Non-pigmented ciliary epithelial cell (primary cell): ENCODE measurements around the gene NIP7.
"Not testable (repeated sequence)": the region's sequence is repeated elsewhere in the genome, so short reads cannot be mapped to it uniquely, and the experiment has no call there.

Experiments
- DNase-seq: peaks from one replicate; pipeline ENCODE4 v3.0.0-alpha.2; 2010; ENCODE audit warnings: low read depth

Gene NIP7

GRCh38 chr16:69345923-69346322, 6.4 kb downstream of the NIP7 start:
- DNase-seq, result no peak

GRCh38 chr16:69346683-69347082, 7.1 kb downstream of the NIP7 start:
- DNase-seq, result no peak

DNA sequence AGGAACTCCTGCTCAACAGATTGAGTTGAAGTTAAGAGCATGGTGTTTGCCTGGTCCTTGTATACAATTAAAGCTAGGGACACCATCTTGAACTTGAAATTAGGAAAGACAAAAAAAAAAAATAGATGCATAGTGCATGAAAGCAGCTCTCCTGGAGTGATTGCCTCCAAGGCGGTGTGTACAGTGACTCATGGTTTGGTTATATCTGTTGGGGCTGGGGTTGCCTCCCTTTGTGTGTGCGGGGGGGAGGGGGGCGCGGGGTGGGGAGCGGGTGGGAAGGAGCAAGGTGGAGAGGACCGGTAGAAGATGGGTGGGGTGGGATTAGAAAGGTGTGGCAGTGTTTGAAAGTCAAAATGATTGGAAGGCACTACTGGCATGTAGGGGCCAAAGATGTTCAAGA, 8.7 kb downstream of the NIP7 start:
- DNase-seq, result no peak

- no peak for DNase-seq
Observed at GRCh38 chr16:69349536-69349935, 10.0 kb downstream of the NIP7 start.

GRCh38 chr16:69350536-69351133, 11.1 kb downstream of the NIP7 start:
- no peak for DNase-seq

DNA sequence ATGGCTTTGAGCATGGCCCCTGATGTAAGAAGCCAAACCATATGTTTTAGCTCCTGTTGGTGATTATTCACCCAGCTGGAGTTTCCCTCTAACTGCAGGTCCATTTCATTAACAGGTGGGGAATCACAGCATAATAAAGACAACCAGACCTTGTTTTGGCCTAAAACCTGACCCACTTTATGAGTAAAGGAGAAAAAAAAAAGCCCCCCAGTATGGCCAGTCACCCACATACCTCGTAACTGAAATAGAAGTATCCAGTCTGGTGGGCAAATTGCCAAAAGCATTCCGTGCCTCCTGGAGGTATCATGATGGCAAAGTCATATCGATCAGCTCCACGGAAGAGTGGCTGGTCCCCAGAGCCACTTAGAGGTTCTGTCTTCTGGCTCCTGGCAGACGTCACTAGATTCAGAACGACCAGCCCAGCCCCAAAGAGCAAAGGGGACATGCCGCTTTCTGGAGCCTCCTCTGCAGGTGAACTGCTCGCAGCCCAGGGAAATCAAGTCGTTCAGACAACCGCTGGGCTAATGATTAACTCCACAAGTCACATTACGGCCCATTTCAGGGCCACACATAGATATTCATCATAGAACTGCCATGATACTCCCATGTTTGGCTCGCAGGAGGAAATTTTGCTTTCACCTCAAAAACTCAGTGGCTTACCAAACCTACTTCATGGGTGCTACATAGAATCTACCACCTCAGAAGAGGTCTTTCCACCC, 11.9 kb downstream of the NIP7 start, which contains the start of gene TMED6:
TMED6 (minus strand) TSS at position 478 of the 719 bp plus-strand sequence; CDS start at position 445, 33 bp downstream.
- no peak for DNase-seq

DNA sequence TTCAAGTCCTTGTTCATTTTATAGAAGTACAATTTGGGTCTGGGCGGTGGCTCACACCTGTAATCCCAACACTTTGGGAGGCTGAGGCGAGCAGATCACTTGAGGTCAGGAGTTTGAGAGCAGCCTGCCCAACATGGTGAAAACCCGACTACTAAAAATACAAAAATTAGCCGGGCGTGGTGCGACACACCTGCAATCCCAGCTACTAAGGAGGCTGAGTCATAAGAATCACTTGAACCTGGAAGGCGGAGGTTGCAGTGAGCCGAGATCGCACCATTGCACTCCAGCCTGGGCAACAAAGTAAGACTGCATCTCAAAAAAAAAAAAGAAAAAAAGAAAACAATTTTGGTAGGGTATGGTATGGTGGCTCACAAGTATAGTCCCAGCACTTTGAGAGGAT, 20.5 kb downstream of the NIP7 start:
- DNase-seq, result not testable (repeated sequence)

- DNase-seq, result no peak
Observed at GRCh38 chr16:69363281-69363717, 23.7 kb downstream of the NIP7 start.

DNA sequence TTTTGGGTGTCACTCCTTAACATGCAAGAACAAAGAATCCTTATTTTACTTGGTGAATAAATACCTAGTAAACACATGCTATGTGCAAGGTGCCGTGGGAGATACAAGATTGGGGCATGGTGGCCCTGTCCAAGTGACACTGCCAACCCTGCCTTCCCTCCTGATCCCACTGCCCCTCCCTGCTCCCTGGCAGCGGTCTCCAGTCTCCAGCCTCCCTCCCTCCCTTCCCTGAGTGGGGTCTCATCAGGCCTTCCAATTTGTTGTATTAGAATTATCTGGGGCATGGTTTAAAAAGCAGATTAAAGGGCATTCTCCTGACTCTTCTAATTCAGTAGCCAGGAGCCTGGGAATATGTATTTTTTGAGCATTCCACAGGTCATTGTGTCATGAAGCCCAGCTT, 24.5 kb downstream of the NIP7 start:
- DNase-seq, result no peak

- DNase-seq, result no peak
Observed at GRCh38 chr16:69365901-69366300, 26.3 kb downstream of the NIP7 start.

GRCh38 chr16:69366431-69366830, 26.9 kb downstream of the NIP7 start:
- DNase-seq, result no peak

DNA sequence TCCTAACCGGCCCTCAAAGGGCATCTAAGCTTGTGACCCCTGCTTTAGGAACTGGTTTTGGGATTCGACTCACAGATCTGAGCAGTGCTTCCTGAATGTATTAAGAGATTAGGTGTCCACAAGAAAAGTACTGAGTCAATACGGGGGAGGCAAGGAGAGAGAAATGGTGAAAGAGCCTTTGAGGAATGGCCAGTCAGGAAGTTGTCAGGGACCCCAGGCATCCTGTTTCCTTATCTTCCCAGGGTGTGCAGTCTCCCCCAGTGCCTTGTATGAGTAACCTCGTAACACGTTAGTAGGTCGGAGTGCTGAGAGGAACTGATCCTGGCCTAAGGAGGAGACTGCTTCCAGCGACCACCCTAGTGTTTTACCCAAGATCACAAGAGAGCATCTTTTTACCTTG, 28.4 kb downstream of the NIP7 start:
- DNase-seq, result peak; percentile 34

GRCh38 chr16:69368866-69369265, 29.3 kb downstream of the NIP7 start:
- DNase-seq, result no peak

DNA sequence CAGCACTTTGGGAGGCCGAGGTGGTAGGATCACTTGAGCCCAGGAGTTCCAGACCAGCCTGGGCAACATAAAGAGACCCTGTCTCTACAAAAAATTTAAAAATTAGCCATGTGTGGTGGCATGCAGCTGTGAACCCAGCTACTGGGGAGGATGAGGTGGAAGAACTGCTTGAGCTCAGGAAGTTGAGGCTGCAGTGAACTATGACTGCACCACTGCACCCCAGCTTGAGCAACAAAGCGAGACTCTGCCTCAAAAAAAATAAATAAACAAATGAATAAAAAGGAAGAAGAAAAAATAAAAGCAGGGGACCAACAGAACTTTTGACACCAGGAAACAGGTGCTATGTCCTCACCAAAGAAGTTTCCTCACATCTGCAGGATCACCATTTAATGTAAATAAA, 32.0 kb downstream of the NIP7 start:
- no peak for DNase-seq

- DNase-seq, result no peak
Observed at GRCh38 chr16:69373019-69373418, 33.4 kb downstream of the NIP7 start.

- no peak for DNase-seq
Observed at GRCh38 chr16:69376393-69377059, 37.0 kb downstream of the NIP7 start.

- DNase-seq, result no peak
Observed at GRCh38 chr16:69378036-69378435, 38.5 kb downstream of the NIP7 start.

- no peak for DNase-seq
Observed at GRCh38 chr16:69378760-69379159, 39.2 kb downstream of the NIP7 start.

GRCh38 chr16:69381231-69381630, 41.7 kb downstream of the NIP7 start:
- no peak for DNase-seq

DNA sequence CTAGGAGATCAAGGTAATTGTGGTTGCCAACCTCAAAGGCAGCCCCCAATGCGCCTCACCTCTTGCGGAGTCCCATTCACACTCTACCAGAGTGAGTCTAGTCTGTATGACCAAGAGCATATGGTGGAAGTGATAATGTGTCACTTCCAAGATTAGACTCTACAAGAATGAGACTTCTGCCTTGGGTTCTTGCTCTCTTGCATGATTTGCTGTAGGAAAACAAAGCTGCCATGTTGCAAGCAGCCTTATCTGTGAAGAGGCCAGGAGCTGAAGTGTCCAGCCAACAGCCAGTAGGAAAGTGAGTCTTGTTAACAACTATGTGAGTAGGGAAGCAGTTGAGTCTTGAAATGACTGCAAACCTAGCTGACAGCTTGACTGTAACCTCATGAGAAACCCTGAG, 42.8 kb downstream of the NIP7 start:
- no peak for DNase-seq

- DNase-seq, result no peak
Observed at GRCh38 chr16:69384974-69385373, 45.4 kb downstream of the NIP7 start.

GRCh38 chr16:69386596-69386995, 47.0 kb downstream of the NIP7 start:
- DNase-seq, result no peak
